ENCODE results near the gene PRKG1.

Gene PRKG1

DNA sequence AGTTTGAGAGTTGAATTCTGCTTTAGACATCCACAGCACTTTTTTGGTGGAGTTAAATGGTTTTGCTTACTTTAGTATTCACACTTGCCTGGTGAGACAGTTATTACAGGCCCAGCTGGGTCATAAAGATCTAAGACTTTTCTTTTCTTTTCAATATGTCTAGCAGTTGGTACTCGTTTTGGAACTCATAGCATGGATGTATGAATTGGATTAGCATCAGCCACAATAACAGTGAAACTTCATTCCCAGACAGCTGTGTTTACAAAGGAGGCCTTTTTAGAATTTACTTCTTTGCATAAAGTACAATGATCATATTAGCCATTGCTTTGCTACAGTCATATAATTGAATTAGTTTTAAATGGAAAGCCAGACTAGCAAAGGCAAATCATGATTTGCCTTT lies 1071.3 kb downstream of the PRKG1 start:
- H3K27ac ChIP-seq, result no peak overlapping the region
- TF ChIP-seq, protein P1, sequence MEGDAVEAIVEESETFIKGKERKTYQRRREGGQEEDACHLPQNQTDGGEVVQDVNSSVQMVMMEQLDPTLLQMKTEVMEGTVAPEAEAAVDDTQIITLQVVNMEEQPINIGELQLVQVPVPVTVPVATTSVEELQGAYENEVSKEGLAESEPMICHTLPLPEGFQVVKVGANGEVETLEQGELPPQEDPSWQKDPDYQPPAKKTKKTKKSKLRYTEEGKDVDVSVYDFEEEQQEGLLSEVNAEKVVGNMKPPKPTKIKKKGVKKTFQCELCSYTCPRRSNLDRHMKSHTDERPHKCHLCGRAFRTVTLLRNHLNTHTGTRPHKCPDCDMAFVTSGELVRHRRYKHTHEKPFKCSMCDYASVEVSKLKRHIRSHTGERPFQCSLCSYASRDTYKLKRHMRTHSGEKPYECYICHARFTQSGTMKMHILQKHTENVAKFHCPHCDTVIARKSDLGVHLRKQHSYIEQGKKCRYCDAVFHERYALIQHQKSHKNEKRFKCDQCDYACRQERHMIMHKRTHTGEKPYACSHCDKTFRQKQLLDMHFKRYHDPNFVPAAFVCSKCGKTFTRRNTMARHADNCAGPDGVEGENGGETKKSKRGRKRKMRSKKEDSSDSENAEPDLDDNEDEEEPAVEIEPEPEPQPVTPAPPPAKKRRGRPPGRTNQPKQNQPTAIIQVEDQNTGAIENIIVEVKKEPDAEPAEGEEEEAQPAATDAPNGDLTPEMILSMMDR (IDR thresholded peaks at IDR 0.05), result no peak
- no peak for TF ChIP-seq ZFX (IDR thresholded peaks at IDR 0.05; ENCODE audit: borderline replicate concordance)

DNA sequence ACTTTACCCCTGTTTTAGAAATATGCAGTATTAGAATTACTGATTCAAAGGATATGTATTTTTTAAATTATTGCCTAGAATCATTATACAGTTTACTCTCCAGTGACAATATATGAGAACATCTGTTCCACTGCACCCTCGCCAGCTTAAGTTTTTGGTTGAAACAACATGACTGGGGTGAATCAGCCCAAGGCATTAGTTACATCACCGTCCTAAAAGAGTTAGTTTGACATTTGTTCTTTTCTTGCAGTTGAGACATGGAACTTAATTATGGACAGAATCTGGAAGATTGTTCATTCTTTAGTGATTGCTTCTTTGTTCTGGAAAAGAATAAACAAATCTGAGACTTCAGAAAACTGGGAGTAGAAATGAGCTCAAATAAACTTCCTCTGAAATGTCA lies 1072.5 kb downstream of the PRKG1 start:
- TF ChIP-seq, protein P1 (IDR thresholded peaks at IDR 0.05), result no peak
- no peak for TF ChIP-seq ZFX (IDR thresholded peaks at IDR 0.05; ENCODE audit: borderline replicate concordance)

DNA sequence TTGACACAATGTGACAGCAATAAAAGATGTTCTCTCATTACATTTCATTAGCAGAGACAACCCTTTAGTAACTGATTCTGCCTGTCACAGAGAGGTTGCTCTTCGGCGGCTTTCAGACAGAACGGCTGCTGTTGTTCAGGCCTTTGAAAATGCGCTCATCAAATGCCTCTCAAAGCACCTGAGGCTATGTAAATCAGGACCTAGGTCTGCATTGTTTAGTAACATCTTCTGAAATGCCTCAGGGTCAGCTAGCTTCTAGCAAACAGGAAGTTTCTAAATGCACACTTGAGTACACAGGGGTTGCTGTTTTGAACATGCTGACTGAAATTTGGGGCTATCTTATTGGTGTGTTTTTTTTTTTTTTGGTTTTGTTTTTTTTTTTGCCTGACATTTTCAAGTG lies 1096.5 kb downstream of the PRKG1 start:
- H3K27ac ChIP-seq, result no peak overlapping the region
- TF ChIP-seq, protein P1 (IDR thresholded peaks at IDR 0.05), result no peak
- no peak for TF ChIP-seq ZFX (IDR thresholded peaks at IDR 0.05; ENCODE audit: borderline replicate concordance)

More for the DNA sequence above, 1072.5 kb downstream of the PRKG1 start:
- no peak overlapping the region for H3K27ac ChIP-seq

DNA sequence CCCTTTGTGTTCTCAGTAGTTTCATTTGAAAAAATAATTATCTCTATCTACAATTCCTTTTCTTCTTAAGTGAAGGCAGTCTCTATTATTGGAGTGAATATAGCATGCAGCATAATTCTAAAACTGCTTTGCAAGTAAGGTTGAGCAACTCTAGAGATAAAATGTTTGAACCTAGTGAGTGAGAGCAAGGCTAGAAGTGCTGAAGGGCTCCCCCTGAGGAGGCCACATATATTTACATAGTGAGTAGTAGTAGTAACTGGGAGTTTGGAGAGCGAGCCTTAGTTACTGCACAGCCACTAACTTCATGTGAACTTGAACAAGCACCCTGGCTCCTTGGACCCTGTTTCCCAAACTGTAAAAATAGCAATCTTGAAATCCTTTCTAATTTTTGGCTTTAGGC lies 1098.3 kb downstream of the PRKG1 start:
- H3K27ac ChIP-seq, result no peak overlapping the region
- TF ChIP-seq ZFX (IDR thresholded peaks at IDR 0.05; ENCODE audit: borderline replicate concordance), result no peak
- TF ChIP-seq, protein P1 (IDR thresholded peaks at IDR 0.05), result 0 out of 2 replicates have a peak, but pooled peaks have one; percentile 5

DNA sequence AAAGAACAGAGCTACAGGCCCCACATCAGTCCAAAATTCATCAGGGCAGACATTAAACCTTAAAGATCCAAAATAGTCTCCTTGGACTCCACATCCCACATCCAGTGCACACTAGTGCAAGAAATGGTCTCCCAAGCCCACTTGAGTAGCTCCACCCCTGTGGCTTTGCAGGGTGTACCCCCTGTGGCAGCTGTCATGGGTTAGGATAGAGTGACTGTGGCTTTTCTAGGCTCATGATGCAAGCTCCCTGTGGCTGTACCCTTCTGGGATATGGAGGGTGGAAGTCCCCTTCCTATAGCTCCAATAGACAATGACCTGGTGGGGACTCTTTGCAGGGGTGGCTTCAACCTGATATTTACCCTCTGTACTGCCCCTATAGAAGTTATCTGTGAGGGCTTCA lies 1111.0 kb downstream of the PRKG1 start:
- TF ChIP-seq, protein P1 (IDR thresholded peaks at IDR 0.05), result no peak
- TF ChIP-seq ZFX (IDR thresholded peaks at IDR 0.05; ENCODE audit: borderline replicate concordance), result no peak

DNA sequence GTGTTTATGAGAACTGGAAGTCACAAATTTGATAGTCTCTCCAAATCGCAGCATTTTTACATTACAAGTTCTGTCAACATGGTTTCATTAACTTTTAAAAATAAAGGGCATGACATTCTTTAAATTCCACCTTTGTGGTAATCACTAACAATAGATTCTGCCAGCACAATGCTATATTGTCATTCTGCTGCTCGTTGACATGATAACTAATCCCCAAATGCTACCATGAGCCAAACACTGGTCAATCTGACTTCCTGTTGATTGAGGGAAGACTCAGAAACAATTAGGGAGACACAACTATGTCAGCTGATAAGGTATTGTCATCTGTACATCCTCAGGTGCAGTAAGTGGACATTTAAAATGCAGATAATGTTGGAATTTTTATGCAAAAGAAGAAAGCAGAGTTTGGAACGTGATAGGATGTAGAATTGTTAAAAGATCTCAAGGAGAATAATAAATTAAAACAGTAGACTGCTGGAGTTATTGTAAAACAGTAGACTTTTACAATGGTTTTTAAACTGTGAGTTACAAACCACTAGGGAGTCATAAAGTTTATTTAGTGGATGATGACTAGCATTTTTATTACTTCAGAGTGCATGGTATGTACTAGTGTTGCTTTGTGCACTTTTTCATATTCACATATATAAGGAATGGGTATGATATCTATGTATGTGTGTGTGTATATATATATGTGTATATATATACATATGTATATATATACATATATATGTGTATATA lies 1113.4 kb downstream of the PRKG1 start:
- TF ChIP-seq, protein P1 (IDR thresholded peaks at IDR 0.05), result no peak
- no peak for TF ChIP-seq ZFX (IDR thresholded peaks at IDR 0.05; ENCODE audit: borderline replicate concordance)
- no peak overlapping the region for H3K27ac ChIP-seq

More for the DNA sequence above, 1111.0 kb downstream of the PRKG1 start:
- H3K27ac ChIP-seq, result no peak overlapping the region

DNA sequence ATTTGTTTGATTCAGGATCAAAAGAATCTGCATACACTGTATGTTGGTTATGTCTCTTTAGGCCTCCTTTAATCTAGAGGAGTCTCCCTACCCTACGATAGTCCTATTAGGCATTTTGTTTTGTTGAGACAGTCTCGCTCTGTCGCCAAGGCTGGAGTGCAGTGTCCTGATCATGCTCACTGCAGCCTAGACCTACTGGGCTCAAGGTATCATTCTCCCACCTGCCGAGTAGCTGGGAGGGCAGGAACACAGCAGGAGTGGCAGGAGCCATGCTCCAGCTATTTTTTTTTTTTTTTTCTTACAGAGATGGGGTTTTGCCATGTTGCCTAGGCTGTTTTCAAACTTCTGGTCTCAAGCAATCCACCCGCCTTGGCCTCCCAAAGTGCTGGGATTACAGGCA lies 1116.8 kb downstream of the PRKG1 start:
- TF ChIP-seq, protein P1 (IDR thresholded peaks at IDR 0.05), result no peak
- TF ChIP-seq ZFX (IDR thresholded peaks at IDR 0.05; ENCODE audit: borderline replicate concordance), result no peak
- H3K27ac ChIP-seq, result no peak overlapping the region
